Measurements from ENCODE around the gene PBX2. TPM values are rescaled to one million over a fixed set of nuclear protein-coding genes. Genes with fewer than 3 reads are reported as not detected.

The PBX2 gene
- total RNA-seq, 1 donor from 2014 or later, result 58.6 TPM

DNA sequence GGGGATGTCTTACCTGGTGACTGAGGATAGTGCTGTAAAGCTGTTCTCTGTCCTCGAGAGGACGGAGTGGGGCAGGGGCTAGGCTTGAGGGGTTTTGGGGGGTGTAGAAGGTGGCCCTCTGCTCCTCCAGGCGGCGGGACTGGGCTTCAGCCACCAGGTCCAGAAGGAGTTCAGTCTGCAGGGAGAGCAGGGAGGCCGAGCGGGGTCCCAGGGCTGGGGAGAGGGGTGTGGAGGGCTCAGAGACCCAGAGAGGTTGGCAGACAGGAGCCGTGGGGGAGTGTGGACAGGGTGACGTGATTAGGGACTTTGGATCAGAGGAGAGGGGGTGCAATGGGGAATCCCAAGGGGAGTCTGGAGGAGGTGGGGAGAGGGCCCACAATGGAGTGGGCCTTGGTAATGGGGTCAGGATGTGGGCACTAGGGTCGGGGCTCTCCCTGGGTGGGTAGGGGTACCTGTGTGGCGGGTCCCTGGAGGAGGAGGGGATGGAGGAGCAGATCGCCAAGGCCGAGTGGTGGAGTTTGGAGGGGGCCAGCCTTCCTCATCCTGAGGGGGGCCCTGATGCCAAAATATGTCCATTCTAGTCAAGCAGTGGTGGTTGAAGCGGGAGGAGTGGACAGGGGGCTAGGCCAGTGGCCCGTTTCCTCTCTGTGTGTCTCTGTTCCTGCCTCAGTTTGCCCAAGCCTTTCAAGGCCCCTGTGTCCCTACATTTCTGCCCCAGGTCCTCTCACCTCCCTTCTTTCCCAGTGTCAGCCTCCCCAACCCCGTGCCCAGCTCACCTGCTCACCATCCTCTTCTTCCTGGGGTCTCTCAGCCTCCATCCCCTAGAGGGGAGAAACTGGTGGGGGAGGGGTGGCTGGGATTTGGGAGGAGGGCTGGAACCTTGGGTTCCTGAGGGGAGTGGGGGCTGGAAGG, 1.9 kb upstream of the PBX2 start:
- Mint-ChIP-seq H3K4me1 (ENCODE audit: low read depth) (peaks cover 66% of the 10 kb centered on the region), H3K27me3 (ENCODE audit: low read depth) (no peaks in the 10 kb centered on the region), H3K27ac (ENCODE audit: unreplicated experiment) (peak overlapping the region; percentile 78), H3K36me3 (ENCODE audit: low read depth) (peaks cover 2% of the 10 kb centered on the region), H3K4me3 (ENCODE audit: unreplicated experiment) (peak overlapping the region; percentile 25), H3K9me3 (ENCODE audit: low read depth) (no peaks in the 10 kb centered on the region)
- DNase-seq (ENCODE audit: low spot score), result no peak
- TF ChIP-seq, protein P1, sequence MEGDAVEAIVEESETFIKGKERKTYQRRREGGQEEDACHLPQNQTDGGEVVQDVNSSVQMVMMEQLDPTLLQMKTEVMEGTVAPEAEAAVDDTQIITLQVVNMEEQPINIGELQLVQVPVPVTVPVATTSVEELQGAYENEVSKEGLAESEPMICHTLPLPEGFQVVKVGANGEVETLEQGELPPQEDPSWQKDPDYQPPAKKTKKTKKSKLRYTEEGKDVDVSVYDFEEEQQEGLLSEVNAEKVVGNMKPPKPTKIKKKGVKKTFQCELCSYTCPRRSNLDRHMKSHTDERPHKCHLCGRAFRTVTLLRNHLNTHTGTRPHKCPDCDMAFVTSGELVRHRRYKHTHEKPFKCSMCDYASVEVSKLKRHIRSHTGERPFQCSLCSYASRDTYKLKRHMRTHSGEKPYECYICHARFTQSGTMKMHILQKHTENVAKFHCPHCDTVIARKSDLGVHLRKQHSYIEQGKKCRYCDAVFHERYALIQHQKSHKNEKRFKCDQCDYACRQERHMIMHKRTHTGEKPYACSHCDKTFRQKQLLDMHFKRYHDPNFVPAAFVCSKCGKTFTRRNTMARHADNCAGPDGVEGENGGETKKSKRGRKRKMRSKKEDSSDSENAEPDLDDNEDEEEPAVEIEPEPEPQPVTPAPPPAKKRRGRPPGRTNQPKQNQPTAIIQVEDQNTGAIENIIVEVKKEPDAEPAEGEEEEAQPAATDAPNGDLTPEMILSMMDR (IDR thresholded peaks at IDR 0.05), result no peak

DNA sequence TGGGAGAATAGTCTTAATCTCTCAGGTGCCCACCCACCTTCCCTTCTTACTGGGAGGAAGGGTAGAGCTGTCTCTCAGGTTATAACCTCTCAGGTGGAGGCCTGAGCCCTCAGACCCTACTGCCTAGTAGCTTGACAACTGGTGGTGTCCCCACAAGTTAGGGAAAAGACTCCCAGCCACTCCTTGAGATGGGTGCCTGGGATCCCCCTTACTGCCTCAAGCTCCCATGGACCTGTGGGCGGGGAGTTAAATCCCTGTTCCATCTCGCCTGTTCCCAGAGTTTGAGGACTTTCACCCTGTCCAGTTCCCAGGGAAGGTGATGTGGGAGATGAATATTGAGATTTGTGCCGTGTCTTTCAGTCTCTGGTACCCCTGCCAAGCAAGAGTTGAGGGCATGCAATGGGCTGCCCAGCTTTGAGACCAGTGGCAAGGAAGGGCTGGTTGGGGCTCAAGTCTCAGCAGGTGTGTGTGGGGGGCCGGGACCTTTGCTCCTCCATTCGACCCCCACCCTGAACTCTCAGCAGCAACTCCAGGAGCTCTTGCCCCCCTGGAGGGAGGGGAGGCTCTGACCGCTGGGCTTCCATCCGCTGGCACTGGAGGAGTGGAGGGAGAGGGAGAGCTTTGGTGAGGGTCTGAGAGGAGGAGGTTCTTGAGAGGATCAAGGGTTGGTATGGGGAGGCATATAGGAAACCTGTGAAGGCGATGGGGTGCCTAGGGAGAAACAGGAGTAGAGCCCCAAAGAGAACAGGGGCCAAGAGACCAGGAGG, 1.1 kb upstream of the PBX2 start:
- TF ChIP-seq, protein P1 (IDR thresholded peaks at IDR 0.05), result no peak
- Mint-ChIP-seq H3K27me3 (ENCODE audit: low read depth) (no peaks in the 10 kb centered on the region), H3K36me3 (ENCODE audit: low read depth) (peaks cover 6% of the 10 kb centered on the region), H3K27ac (ENCODE audit: unreplicated experiment) (peak overlapping the region; percentile 32), H3K4me1 (ENCODE audit: low read depth) (peaks cover 66% of the 10 kb centered on the region), H3K9me3 (ENCODE audit: low read depth) (no peaks in the 10 kb centered on the region), H3K4me3 (ENCODE audit: unreplicated experiment) (peak overlapping the region; percentile 19)
- no peak for DNase-seq (ENCODE audit: low spot score)

DNA sequence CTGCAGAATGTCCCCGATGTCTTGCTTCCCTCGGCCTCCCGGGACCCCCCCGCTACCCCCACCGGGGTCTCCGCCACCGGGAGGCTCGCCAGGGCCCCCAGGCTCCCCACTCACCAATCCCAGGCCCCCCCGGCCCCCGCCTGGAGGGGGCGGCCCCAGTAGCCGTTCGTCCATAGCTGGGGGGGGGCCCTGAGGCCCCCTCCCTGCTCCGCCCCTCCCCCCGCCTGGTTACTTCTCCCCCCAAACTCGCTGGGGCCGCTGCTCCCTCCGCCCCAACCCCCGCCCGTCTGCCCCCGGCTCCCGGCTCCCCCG, 304 bp downstream of the PBX2 start:
- H3K27me3 Mint-ChIP-seq (ENCODE audit: low read depth), result no peaks in the 10 kb centered on the region
- peaks cover 66% of the 10 kb centered on the region for H3K4me1 Mint-ChIP-seq (ENCODE audit: low read depth)
- H3K36me3 Mint-ChIP-seq (ENCODE audit: low read depth), result peaks cover 10% of the 10 kb centered on the region
- no peaks in the 10 kb centered on the region for H3K9me3 Mint-ChIP-seq (ENCODE audit: low read depth)
- no peak for DNase-seq (ENCODE audit: low spot score)
- TF ChIP-seq, protein P1 (IDR thresholded peaks at IDR 0.05), result no peak
- peak overlapping the region; percentile 93 for H3K27ac Mint-ChIP-seq (ENCODE audit: unreplicated experiment)
- H3K4me3 Mint-ChIP-seq (ENCODE audit: unreplicated experiment), result peak overlapping the region; percentile 92

DNA sequence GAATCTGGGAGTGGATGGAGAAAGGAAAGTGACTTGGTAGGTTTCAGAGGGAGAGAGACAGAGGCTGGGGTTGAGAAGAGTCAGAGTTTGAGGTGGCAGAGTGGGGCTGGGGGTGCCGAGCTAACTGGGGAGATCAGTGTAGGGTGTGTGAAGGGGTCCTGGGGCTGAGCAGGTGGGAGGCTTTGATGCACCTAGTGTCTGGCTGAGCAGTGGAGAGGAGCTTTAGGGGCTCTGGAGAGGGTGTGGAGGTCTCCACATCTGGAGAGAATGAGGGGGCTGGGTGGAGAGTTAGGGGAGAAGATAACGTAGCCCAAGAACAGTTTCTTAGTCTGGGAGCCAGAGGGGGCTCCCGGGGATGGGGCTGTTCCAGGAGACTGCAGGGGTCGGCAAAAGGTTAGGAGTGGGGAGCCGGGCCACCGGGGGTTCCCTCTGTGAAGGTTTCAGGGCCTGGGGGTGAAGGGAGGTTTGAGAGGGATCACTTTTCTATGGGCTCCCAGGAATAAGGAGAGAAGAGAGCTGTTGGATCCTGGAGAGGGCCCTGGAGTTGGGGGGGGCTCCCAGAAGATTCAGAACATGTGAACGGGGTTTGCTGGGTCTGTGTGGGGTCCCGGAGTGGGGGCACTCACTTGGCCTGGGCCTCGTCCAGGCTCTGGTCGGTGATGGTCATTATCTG, 797 bp downstream of the PBX2 start:
- TF ChIP-seq, protein P1 (IDR thresholded peaks at IDR 0.05), result no peak
- Mint-ChIP-seq H3K4me3 (ENCODE audit: unreplicated experiment) (peak overlapping the region; percentile 92), H3K27me3 (ENCODE audit: low read depth) (no peaks in the 10 kb centered on the region), H3K36me3 (ENCODE audit: low read depth) (peaks cover 10% of the 10 kb centered on the region), H3K9me3 (ENCODE audit: low read depth) (no peaks in the 10 kb centered on the region), H3K27ac (ENCODE audit: unreplicated experiment) (peak overlapping the region; percentile 93), H3K4me1 (ENCODE audit: low read depth) (peaks cover 64% of the 10 kb centered on the region)
- no peak for DNase-seq (ENCODE audit: low spot score)
